ENCODE results near the gene LRBA.
"Not testable (repeated sequence)": the region's sequence is repeated elsewhere in the genome, so short reads cannot be mapped to it uniquely, and the experiment has no call there.

The LRBA gene

DNA sequence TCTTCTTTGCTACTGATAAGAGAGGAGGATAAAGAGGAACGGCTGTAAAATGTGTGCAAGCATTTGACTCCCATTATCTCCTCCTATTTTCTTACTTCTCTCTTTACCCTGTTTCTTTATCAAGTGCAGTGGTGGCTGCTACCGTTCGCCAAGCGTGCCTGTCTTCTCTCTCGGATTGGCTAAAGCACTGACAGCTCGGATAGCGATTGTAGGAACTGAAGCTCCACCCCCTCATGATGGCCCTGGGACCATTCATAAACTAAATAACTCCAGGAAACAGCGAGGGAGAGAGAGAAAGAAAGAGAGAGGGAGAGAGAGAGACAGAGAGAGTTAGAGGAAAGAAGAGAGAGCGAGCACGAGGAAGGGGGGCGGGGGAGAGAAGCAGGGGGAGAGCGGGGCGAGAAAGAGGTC is 433.4 kb downstream of the LRBA start:
- no peak for DNase-seq

DNA sequence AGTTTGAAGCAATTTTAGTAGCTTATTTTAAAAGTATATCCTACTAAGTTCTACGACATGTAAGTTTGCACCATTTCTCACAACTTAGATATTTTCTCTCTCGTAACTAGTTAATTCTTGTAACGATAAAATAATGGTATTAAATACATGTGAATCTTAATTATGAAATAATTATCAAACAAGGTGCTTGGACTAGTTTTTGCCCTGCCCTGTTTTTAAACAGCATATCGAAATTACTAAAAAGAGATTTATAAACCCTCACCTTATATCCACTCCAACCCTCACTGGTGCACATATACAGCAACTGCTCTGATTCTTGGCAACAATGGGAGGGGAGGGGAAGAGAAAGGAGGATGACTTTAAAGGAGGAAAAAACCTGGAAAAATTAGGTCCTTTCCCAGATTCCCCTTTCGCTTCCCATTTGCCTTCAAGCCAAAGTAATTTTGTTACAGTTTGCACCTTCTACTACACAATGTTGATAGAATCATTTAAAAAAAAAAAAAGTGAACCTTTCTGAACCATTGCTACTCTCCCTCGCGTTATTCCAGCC is 434.0 kb downstream of the LRBA start:
- no peak for DNase-seq

- DNase-seq: no peak
Measured at GRCh38 chr4:150580306-150580705, 434.8 kb downstream of the LRBA start.

DNA sequence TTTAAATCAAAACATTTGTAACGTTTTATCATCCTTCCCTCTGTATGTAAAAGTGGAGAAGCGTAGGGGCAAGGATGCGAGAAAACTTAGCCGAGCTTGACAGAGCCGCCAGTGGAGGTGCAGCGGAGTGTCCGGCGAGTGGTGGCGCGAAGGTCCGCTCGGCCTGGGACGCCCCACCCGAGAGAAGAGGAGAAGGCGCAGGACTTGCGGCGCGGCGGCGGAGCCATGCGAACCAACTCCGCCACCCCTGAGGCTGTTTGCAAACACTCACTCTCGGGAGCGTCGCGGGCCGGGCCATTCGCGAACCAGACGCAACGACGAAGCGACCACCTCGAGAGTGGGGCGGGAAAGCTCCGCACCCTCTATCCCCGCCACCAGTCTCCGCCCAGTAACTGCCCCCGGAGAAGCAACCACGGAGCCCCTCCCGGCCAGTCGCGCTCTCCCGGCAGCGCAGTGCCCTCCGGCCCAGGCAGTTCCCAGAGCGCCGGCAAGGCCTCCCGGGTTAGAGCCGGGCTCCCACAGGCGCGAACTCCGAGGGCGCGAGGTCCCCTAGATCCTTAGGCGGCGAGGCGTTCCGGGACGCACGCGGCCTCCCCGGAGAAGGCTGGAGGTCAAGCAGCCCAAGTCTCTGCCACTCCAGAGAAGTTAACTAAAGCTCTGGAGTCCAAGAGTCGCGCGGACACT is 435.4 kb downstream of the LRBA start:
- DNase-seq: no peak

- DNase-seq: no peak
Measured at GRCh38 chr4:150578745-150579501, 436.2 kb downstream of the LRBA start.

DNA sequence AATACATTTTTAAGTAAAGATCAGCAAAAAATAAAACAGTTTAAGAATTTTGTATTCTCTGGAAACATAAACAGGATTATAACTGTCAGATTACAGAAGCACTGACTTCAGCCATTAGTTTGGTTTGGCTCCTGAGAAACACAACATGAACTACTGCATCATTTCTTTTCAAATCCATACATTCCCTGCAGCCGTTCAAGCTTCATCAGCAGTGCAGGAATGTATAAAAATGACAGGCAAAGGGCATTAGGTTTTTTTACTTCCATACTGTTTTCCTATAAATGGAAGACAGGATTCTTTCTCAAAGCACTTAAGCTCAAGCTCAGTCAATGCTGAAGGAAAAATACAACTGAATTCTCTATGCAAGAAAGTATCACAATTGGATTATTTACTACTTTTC is 437.3 kb downstream of the LRBA start:
- DNase-seq: no peak

GRCh38 chr4:150574678-150575077 is 440.4 kb downstream of the LRBA start:
- DNase-seq: no peak

DNA sequence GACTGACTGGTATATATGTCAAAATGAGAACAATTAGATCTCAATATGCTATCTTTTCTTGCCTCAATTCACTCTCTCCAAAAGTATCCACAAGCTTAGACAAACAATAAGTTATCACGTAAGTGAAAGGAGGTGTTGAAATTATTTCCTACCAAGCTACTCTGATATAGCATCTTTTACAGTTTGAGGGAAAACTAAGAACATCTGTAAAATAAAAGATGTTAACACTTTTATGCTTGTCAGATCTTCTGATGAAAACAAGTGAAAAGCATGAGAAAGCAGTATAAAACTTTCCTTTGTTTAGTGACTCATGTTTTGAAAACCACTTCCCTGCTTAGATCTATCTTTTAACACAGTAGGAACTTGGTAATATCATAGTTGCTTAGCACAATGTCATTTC is 441.6 kb downstream of the LRBA start:
- DNase-seq: no peak

DNA sequence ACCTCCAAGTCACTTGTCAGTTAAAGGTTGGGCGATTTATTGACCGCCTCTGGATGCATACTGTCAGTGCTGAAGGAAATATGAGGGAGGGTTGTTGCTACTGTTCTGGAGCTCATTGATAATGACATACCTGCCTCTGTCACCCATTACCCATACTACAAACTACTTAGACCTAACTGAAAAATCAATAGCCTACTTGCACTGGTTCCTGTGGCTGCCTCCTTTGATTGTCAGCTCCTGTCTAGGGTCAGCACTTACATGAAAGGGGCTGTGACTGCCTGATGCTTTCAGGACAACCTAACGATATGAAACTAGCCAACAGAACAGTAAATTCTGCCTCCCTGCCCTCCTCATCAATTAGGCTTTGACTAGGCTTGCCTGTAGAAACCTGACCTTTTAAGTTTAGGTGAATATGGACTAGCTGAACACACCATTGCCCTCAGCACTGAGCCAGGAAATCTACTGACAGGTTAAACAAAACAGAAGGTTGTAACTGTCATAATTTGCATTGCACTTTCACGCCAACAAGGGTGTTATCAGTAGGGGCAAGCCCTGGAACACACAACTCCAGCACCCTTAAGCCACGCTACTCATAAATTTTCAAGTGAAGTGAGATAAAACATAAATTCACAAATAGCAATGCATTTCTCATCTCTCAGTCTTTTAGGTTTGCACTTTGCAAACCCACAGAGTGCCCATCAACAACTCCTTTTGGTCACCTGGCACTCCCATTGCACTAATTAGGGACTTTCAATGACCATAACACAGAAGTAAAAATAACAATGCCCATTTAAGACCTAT is 442.2 kb downstream of the LRBA start:
- no peak for DNase-seq

GRCh38 chr4:150570862-150571261 is 444.2 kb downstream of the LRBA start:
- DNase-seq: no peak

DNA sequence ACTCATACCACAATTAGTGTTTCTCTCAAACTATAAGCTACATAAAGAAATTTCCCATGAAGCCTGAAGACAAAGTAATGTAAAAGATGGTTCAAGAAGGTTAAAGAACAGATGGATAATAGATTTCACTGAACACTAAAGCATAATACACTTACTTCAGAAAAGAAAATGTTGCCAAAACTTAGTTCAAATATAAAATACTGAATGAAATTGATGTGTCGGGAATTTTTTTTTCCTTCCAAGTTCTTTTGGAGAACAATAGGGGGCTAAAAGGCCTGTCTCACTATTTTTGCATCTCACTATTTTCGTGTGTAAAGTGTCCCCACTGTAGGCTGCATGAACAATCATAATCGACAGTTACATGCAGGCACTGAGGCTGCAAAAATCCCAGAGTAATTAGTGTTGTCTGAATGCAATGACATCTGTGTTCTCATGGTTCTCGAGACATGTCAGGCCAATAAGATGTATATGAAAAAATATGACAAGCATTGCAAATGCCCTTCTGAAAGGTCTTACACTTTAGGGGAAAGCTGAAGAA is 445.0 kb downstream of the LRBA start:
- no peak for DNase-seq

GRCh38 chr4:150569384-150569987 is 445.6 kb downstream of the LRBA start:
- DNase-seq: no peak

- no peak for DNase-seq
Measured at GRCh38 chr4:150567070-150567469, 448.0 kb downstream of the LRBA start.

- DNase-seq: not testable (repeated sequence)
Measured at GRCh38 chr4:150564967-150565366, 450.1 kb downstream of the LRBA start.

DNA sequence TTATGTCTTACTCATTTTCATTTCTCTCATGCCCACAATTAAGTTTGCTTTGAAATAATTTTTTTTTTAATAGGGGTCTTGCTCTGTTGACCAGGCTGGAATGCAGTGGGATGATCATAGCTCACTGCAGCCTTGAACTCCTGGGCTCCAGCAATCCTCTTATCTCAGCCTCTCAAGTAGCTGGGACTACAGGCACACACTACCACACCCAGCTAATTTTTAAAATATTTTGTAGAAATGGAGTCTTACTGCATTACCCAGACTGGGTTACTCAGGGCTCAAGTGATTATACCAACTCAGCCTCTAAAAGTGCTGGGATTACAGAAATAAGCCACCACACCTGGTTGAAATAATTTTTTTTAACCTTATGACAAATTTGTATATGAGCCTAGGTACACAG is 452.3 kb downstream of the LRBA start:
- no peak for DNase-seq

DNA sequence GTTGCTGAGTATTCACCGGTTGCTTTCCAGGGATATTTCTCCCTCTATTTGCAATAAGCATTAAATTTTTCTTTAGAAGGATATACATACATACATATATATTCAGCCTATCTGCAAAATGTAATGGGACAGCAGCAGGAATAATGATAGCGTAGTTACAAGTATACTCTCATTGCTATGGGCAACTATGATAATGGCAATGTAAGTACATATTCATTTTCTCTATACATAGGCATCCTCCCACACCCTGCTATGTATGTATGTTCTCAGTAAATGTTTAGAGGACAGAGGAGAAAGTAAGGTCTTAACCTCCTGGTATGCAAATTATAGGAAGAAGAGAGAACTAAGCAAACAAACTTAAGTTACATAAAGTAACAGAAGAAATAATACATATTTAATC is 452.8 kb downstream of the LRBA start:
- no peak for DNase-seq

DNA sequence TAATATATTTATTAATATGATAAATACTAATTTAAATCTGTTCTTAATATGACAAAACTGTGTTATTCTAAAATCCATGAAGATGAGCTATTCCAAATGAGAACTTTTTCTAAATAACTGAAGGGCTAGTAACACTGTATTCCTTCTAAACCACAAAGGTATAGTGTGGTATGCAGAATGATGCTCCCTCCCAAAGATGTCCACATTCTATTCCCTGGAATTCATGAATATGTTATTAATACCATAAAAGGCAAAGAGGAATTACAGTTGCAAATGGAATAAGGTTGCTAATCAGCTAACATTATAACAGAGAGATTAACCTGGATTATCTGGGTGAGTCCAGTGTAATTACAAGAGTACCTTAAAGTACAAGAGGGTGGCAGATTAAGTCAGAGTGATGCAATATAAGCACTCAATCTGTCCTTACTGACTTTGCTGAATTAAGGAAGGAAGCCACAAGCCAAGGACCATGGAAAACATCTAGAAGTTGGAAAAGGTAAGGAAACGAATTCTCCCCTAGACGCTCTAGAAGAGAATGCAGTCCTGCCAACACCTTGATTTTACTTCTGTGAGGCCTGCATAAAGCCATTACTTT is 453.8 kb downstream of the LRBA start:
- DNase-seq: no peak

- DNase-seq: not testable (repeated sequence)
Measured at GRCh38 chr4:150557811-150558210, 457.3 kb downstream of the LRBA start.

GRCh38 chr4:150547154-150547838 is 467.8 kb downstream of the LRBA start:
- DNase-seq: no peak

DNA sequence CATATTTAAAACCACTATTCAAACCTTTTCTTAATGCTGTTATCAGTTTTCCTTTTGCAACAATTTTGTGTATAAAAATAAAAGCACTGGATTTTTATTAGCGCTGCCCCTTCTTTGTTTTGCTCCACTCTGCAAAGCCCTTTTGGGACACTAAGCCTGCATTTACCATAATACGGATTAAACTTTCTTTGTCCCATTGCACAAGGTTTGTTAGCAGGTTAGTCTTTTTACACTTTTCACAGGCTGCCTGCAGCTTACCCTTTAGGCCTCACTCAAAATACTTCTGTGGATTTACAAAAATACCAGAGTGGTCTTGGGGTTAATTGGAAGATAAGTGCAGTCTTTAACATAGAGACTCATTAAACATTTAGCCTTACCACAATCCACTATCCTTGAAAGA is 468.8 kb downstream of the LRBA start:
- DNase-seq: no peak

- DNase-seq: no peak
Measured at GRCh38 chr4:150543042-150543441, 472.0 kb downstream of the LRBA start.

GRCh38 chr4:150541681-150542080 is 473.4 kb downstream of the LRBA start:
- no peak for DNase-seq
